Activated naive CD4-positive, alpha-beta T cell treated with anti-CD3 and anti-CD28 coated beads, Interleukin-2, amount 50 U/mL, for 24 hours (primary cell): ENCODE measurements around the gene PRCC.
"Not testable (repeated sequence)": the region's sequence is repeated elsewhere in the genome, so short reads cannot be mapped to it uniquely, and the experiment has no call there.

Experiments
- H3K27ac Mint-ChIP-seq: one replicate; pipeline ENCODE4 v1.8.0; 2021; ENCODE audit warnings: mild to moderate bottlenecking, mixed read lengths
- H3K27me3 Mint-ChIP-seq: one replicate; pipeline ENCODE4 v1.8.0; 2021; ENCODE audit warnings: mixed read lengths
- H3K36me3 Mint-ChIP-seq: one replicate; pipeline ENCODE4 v1.8.0; 2021; ENCODE audit warnings: mixed read lengths
- H3K4me1 Mint-ChIP-seq: one replicate; pipeline ENCODE4 v1.8.0; 2021; ENCODE audit warnings: mixed read lengths
- H3K4me3 Mint-ChIP-seq: one replicate; pipeline ENCODE4 v1.8.0; 2021; ENCODE audit warnings: mild to moderate bottlenecking, mixed read lengths
- H3K9me3 Mint-ChIP-seq: one replicate; pipeline ENCODE4 v1.8.0; 2021; ENCODE audit warnings: mixed read lengths

PRCC gene

GRCh38 chr1:156750711-156751450 lies 16.5 kb upstream of the PRCC start:
- H3K27me3 Mint-ChIP-seq = no peaks in the 10 kb centered on the region
- H3K4me3 Mint-ChIP-seq = peak overlapping the region; percentile 90
- peaks cover 5% of the 10 kb centered on the region for H3K36me3 Mint-ChIP-seq
- no peaks in the 10 kb centered on the region for H3K9me3 Mint-ChIP-seq
- peaks cover 63% of the 10 kb centered on the region for H3K4me1 Mint-ChIP-seq
- peak overlapping the region; percentile 94 for H3K27ac Mint-ChIP-seq

GRCh38 chr1:156751451-156751756 lies 15.9 kb upstream of the PRCC start, which contains the start of gene HDGF:
TSS of gene HDGF (minus strand) at chr1:156751675. CDS start at chr1:156751429, 246 bp downstream.
- peaks cover 58% of the 10 kb centered on the region for H3K4me1 Mint-ChIP-seq
- H3K27me3 Mint-ChIP-seq = no peaks in the 10 kb centered on the region
- no peaks in the 10 kb centered on the region for H3K9me3 Mint-ChIP-seq
- peak within 1 kb of the TSS; percentile 94 for H3K27ac Mint-ChIP-seq
- H3K4me3 Mint-ChIP-seq = peak within 1 kb of the TSS; percentile 93
- H3K36me3 Mint-ChIP-seq = peaks cover 4% of the 10 kb centered on the region

- no peaks in the 10 kb centered on the region for H3K27me3 Mint-ChIP-seq
- peaks cover 53% of the 10 kb centered on the region for H3K4me1 Mint-ChIP-seq
- H3K36me3 Mint-ChIP-seq = peaks cover 4% of the 10 kb centered on the region
- peak overlapping the region; percentile 92 for H3K27ac Mint-ChIP-seq
- peak overlapping the region; percentile 93 for H3K4me3 Mint-ChIP-seq
- no peaks in the 10 kb centered on the region for H3K9me3 Mint-ChIP-seq
These were observed 15.4 kb upstream of the PRCC start for GRCh38 chr1:156751757-156752481.

- Mint-ChIP-seq H3K4me1 (peaks cover 45% of the 10 kb centered on the region), H3K4me3 (peak overlapping the region; percentile 93), H3K27me3 (no peaks in the 10 kb centered on the region), H3K9me3 (no peaks in the 10 kb centered on the region), H3K36me3 (peaks cover 4% of the 10 kb centered on the region), H3K27ac (peak overlapping the region; percentile 38)
These were observed 14.4 kb upstream of the PRCC start for GRCh38 chr1:156752843-156753482.

- Mint-ChIP-seq H3K27me3 (no peaks in the 10 kb centered on the region), H3K36me3 (no peaks in the 10 kb centered on the region), H3K4me3 (no peak overlapping the region), H3K4me1 (peaks cover 39% of the 10 kb centered on the region), H3K9me3 (no peaks in the 10 kb centered on the region), H3K27ac (no peak overlapping the region)
These were observed 13.1 kb upstream of the PRCC start for GRCh38 chr1:156754219-156754618.

GRCh38 chr1:156755527-156755950 lies 11.8 kb upstream of the PRCC start:
- peaks cover 28% of the 10 kb centered on the region for H3K4me1 Mint-ChIP-seq
- H3K27me3 Mint-ChIP-seq = no peaks in the 10 kb centered on the region
- H3K36me3 Mint-ChIP-seq = no peaks in the 10 kb centered on the region
- H3K27ac Mint-ChIP-seq = peak overlapping the region; percentile 8
- no peak overlapping the region for H3K4me3 Mint-ChIP-seq
- H3K9me3 Mint-ChIP-seq = no peaks in the 10 kb centered on the region

GRCh38 chr1:156756355-156756754 lies 11.0 kb upstream of the PRCC start:
- H3K4me3 Mint-ChIP-seq = no peak overlapping the region
- H3K9me3 Mint-ChIP-seq = no peaks in the 10 kb centered on the region
- H3K27me3 Mint-ChIP-seq = no peaks in the 10 kb centered on the region
- no peaks in the 10 kb centered on the region for H3K36me3 Mint-ChIP-seq
- H3K27ac Mint-ChIP-seq = no peak overlapping the region
- peaks cover 28% of the 10 kb centered on the region for H3K4me1 Mint-ChIP-seq

GRCh38 chr1:156757572-156758253 lies 9.6 kb upstream of the PRCC start:
- not testable (repeated sequence) for H3K27me3 Mint-ChIP-seq, H3K27ac Mint-ChIP-seq, H3K4me3 Mint-ChIP-seq, H3K36me3 Mint-ChIP-seq, H3K9me3 Mint-ChIP-seq
- H3K4me1 Mint-ChIP-seq = peaks cover 26% of the 10 kb centered on the region

GRCh38 chr1:156760092-156760795 lies 7.1 kb upstream of the PRCC start:
- H3K27ac Mint-ChIP-seq = no peak overlapping the region

GRCh38 chr1:156760796-156761104 lies 6.6 kb upstream of the PRCC start:
- Mint-ChIP-seq H3K4me3 (no peak overlapping the region), H3K36me3 (no peaks in the 10 kb centered on the region), H3K27me3 (no peaks in the 10 kb centered on the region), H3K27ac (no peak overlapping the region), H3K4me1 (peaks cover 7% of the 10 kb centered on the region), H3K9me3 (no peaks in the 10 kb centered on the region)

More at GRCh38 chr1:156760092-156760795, 7.1 kb upstream of the PRCC start:
- no peaks in the 10 kb centered on the region for H3K9me3 Mint-ChIP-seq
- no peaks in the 10 kb centered on the region for H3K27me3 Mint-ChIP-seq
- H3K4me3 Mint-ChIP-seq = no peak overlapping the region
- no peaks in the 10 kb centered on the region for H3K36me3 Mint-ChIP-seq
- peaks cover 12% of the 10 kb centered on the region for H3K4me1 Mint-ChIP-seq

- not testable (repeated sequence) for H3K27ac Mint-ChIP-seq
These were observed 2.2 kb upstream of the PRCC start for GRCh38 chr1:156765136-156765535.

GRCh38 chr1:156765666-156766065 lies 1.7 kb upstream of the PRCC start:
- H3K27me3 Mint-ChIP-seq = no peaks in the 10 kb centered on the region
- H3K9me3 Mint-ChIP-seq = no peaks in the 10 kb centered on the region

More at GRCh38 chr1:156765136-156765535, 2.2 kb upstream of the PRCC start:
- peaks cover 22% of the 10 kb centered on the region for H3K4me1 Mint-ChIP-seq
- H3K27me3 Mint-ChIP-seq, H3K9me3 Mint-ChIP-seq, H3K4me3 Mint-ChIP-seq, H3K36me3 Mint-ChIP-seq: not testable (repeated sequence)

GRCh38 chr1:156766298-156767100 lies 836 bp upstream of the PRCC start:
- no peak overlapping the region for H3K4me3 Mint-ChIP-seq

More at GRCh38 chr1:156765666-156766065, 1.7 kb upstream of the PRCC start:
- no peak overlapping the region for H3K27ac Mint-ChIP-seq
- peaks cover 10% of the 10 kb centered on the region for H3K36me3 Mint-ChIP-seq
- no peak overlapping the region for H3K4me3 Mint-ChIP-seq
- H3K4me1 Mint-ChIP-seq = peaks cover 26% of the 10 kb centered on the region

GRCh38 chr1:156767879-156768604 lies 707 bp downstream of the PRCC start:
- H3K9me3 Mint-ChIP-seq = no peaks in the 10 kb centered on the region
- no peaks in the 10 kb centered on the region for H3K27me3 Mint-ChIP-seq
- peaks cover 17% of the 10 kb centered on the region for H3K36me3 Mint-ChIP-seq
- H3K4me3 Mint-ChIP-seq = no peak overlapping the region
- H3K27ac Mint-ChIP-seq = no peak overlapping the region
- H3K4me1 Mint-ChIP-seq = peaks cover 47% of the 10 kb centered on the region

More at GRCh38 chr1:156766298-156767100, 836 bp upstream of the PRCC start:
- Mint-ChIP-seq H3K9me3 (no peaks in the 10 kb centered on the region), H3K4me1 (peaks cover 34% of the 10 kb centered on the region), H3K27me3 (no peaks in the 10 kb centered on the region), H3K36me3 (peaks cover 17% of the 10 kb centered on the region), H3K27ac (no peak overlapping the region)
